HepG2 (cell line): Measurements from ENCODE around the gene ATP6V1G3. TPM values are rescaled to one million over a fixed set of nuclear protein-coding genes. Genes with fewer than 3 reads are reported as not detected.

Experiments used
- ATAC-seq: fragments of 200-7000 bp; cut with Tn5 transposase; 3 replicates; pipeline ENCODE4 v1.9.1; 2020; ENCODE audit warnings: mild to moderate bottlenecking, moderate library complexity
- BruUV-seq: library from RNA; stranded (reverse); fragments of 400-500 nt; replicated peaks from 2 replicates; lab custom pipeline; 2021; lab: Mats Ljungman, UMichigan
- CTCF ChIA-PET: fragments of 300-600 bp; formaldehyde crosslinking; extraction: SDS; loops from one replicate; lab custom pipeline; 2021; ENCODE audit warnings: low total read pairs, inconsistent platforms, low intra/inter-chr PET ratio; lab: Yijun Ruan, JAX
- POLR2A ChIA-PET: fragments of 350-600 bp; sonication (Branson Sonifier 250); formaldehyde crosslinking; loops from one replicate; lab custom pipeline; 2020; ENCODE audit warnings: antibody characterized with exemption, inconsistent platforms; lab: Yijun Ruan, JAX
- DNase-seq: peaks from one replicate; pipeline ENCODE4 v3.0.0-alpha.2; 2015; ENCODE audit warnings: low spot score
- FAIRE-seq: peaks from 3 replicates; lab custom pipeline; 2011; peaks lifted over from hg19 to GRCh38; lab: Jason Lieb, UNC
- H2AFZ ChIP-seq: one replicate; pipeline ENCODE4 v1.6.1; 2011; ENCODE audit warnings: low read length, inconsistent platforms
- H3K27ac ChIP-seq: fragments of 300-600 bp; 3 replicates; pipeline ENCODE4 v1.8.0; 2011; ENCODE audit warnings: mixed run types, mild to moderate bottlenecking, mixed read lengths, low read length, inconsistent platforms; ENCODE audit not compliant: insufficient read depth; ENCODE audit errors: extremely low read length
- H3K27me3 ChIP-seq, 2 experiments: fragments of 200-600 bp in 1 of 2; 2 replicates in 1 of 2; 3 replicates in 1 of 2; pipeline versions ENCODE4 v1.6.0 to v1.8.0; 2011; ENCODE audit warnings: low read length in 2 of 2, mild to moderate bottlenecking in 2 of 2, moderate library complexity in 2 of 2, inconsistent platforms in 1 of 2; ENCODE audit not compliant: insufficient read depth in 2 of 2, control insufficient read depth in 1 of 2
- H3K36me3 ChIP-seq, 2 experiments: fragments of 200-600 bp in 1 of 2; replicated peaks in 1 of 2; 2 replicates in 1 of 2; 3 replicates in 1 of 2; pipeline versions ENCODE4 v1.5.1 to v1.8.0; 2011; ENCODE audit warnings: low read length in 2 of 2, inconsistent platforms in 1 of 2; ENCODE audit not compliant: insufficient read depth in 2 of 2, control insufficient read depth in 1 of 2
- H3K4me1 ChIP-seq: 2 replicates; pipeline ENCODE4 v1.5.1; 2012; ENCODE audit warnings: low read length, inconsistent platforms; ENCODE audit not compliant: insufficient read depth
- H3K4me2 ChIP-seq: 2 replicates; pipeline ENCODE4 v1.6.0; 2011; ENCODE audit warnings: low read depth, low read length, inconsistent platforms
- H3K4me3 ChIP-seq, 3 experiments: fragments of 200-600 bp in 1 of 3; sonication (generic), shearing (Covaris generic) in 1 of 3; replicated peaks in 1 of 3; 2 replicates each; pipeline ENCODE4 v1.5.1; 2011 to 2016; ENCODE audit warnings: low read length in 3 of 3, inconsistent platforms in 2 of 3, low read depth in 2 of 3, mild to moderate bottlenecking in 2 of 3, control low read depth in 1 of 3, mixed read lengths in 1 of 3; ENCODE audit not compliant: insufficient read depth in 1 of 3
- H3K79me2 ChIP-seq: one replicate; pipeline ENCODE4 v1.6.1; 2011; ENCODE audit warnings: low read length, inconsistent platforms; ENCODE audit not compliant: insufficient read depth
- H3K9ac ChIP-seq: 2 replicates; pipeline ENCODE4 v1.6.0; 2011; ENCODE audit warnings: mild to moderate bottlenecking, low read depth, low read length, inconsistent platforms; ENCODE audit not compliant: insufficient read depth
- H3K9me3 ChIP-seq: 2 replicates; pipeline ENCODE4 v1.5.1; 2012; ENCODE audit warnings: mild to moderate bottlenecking, low read length
- H4K20me1 ChIP-seq: 2 replicates; pipeline ENCODE4 v1.6.0; 2011; ENCODE audit warnings: inconsistent platforms, mild to moderate bottlenecking, low read length, moderate library complexity; ENCODE audit not compliant: insufficient read depth
- CEBPB ChIP-seq: IDR thresholded peaks from 2 replicates; pipeline ENCODE4 v1.6.1; 2011; ENCODE audit warnings: low read depth, low read length, improper control_type of control experiment, borderline replicate concordance
- HNF4G ChIP-seq, 2 experiments: sonication (generic) in 1 of 2; formaldehyde crosslinking in 1 of 2; IDR thresholded peaks; 2 replicates each; pipeline versions ENCODE4 v1.4.0 to v1.6.1; 2011 to 2020; ENCODE audit warnings: borderline replicate concordance in 2 of 2, low read depth in 2 of 2, mild to moderate bottlenecking in 2 of 2, low read length in 1 of 2, missing genetic modification reagents in 1 of 2, moderate library complexity in 1 of 2
- MLX ChIP-seq: IDR thresholded peaks from 2 replicates; pipeline ENCODE4 v1.6.1; 2016
- NCOA1 ChIP-seq: sonication (generic); formaldehyde crosslinking; IDR thresholded peaks from 2 replicates; pipeline ENCODE4 v1.9.0; 2021; ENCODE audit warnings: missing genetic modification reagents
- REPIN1 ChIP-seq: sonication (generic); formaldehyde crosslinking; IDR thresholded peaks from 2 replicates; pipeline ENCODE4 v1.8.0; 2022; ENCODE audit warnings: missing genetic modification reagents, low read depth, mild to moderate bottlenecking, borderline replicate concordance
- SAP130 ChIP-seq: IDR thresholded peaks from 2 replicates; pipeline ENCODE4 v1.6.1; 2016; ENCODE audit warnings: low read depth
- ZNF709 ChIP-seq: sonication (generic); formaldehyde crosslinking; IDR thresholded peaks from 2 replicates; pipeline ENCODE4 v1.5.0; 2020; ENCODE audit warnings: mild to moderate bottlenecking, missing genetic modification reagents
- ZNF75D ChIP-seq: sonication (generic); formaldehyde crosslinking; IDR thresholded peaks from 2 replicates; pipeline ENCODE4 v1.8.1; 2023; ENCODE audit warnings: missing genetic modification reagents, mild to moderate bottlenecking, borderline replicate concordance
- whole genome bisulfite sequencing: methylation state at CpG from one replicate; pipeline ENCODE4 v1.1.6; 2017; ENCODE audit warnings: low lambda C conversion rate; 5-methylcytosine and 5-hydroxymethylcytosine counted together
- in situ Hi-C: cut with HindIII; loops from 2 replicates; pipeline ENCODE4 v1.10.0; 2017; ENCODE audit warnings: low pct_unique_long_range_greater_than_20kb; ENCODE audit not compliant: extremely low pct_ligation_motif_present
- intact Hi-C: fragments of 100-400 bp; cut with micrococcal nuclease; formaldehyde crosslinking; loops from one replicate; pipeline ENCODE4 v1.10.0; 2022; ENCODE audit not compliant: unreplicated experiment
- polyA plus RNA-seq, 8 experiments: library from polyadenylated mRNA; depleted of rRNA in 3 of 8; stranded (reverse) in 7 of 8; unstranded in 1 of 8; fragments of >200 nt; fragmentation: Illumina TruSeq in 4 of 8; extraction: Trizol in 4 of 8; gene quantifications; 2 replicates each; pipeline versions ENCODE4 v1.2.1 to v1.2.3, GENCODE V29; 2011 to 2016; ENCODE audit warnings: low read depth in 4 of 8, missing spikeins in 1 of 8, mixed read lengths in 1 of 8; ENCODE audit not compliant: insufficient read depth in 1 of 8
- total RNA-seq, 5 experiments: library from RNA; depleted of rRNA; stranded (reverse); fragments of >200 nt; fragmentation: Illumina TruSeq; extraction: Trizol; gene quantifications; 2 replicates each; pipeline ENCODE4 v1.2.3, GENCODE V29; 2016; ENCODE audit warnings: low read depth in 1 of 5

Gene ATP6V1G3
- total and polyA plus RNA-seq, 2 of the 13 experiments (the other 11 are each of a cell fraction or from before 2014, with no cell fraction given), result not detected

- no peak overlapping the region for H2AFZ ChIP-seq
- no peak overlapping the region for H3K9ac ChIP-seq
- H3K4me1 ChIP-seq, result peaks cover 22% of the 10 kb centered on the region
- TF ChIP-seq HNF4G (IDR thresholded peaks at IDR 0.05; ENCODE audit: borderline replicate concordance, low read depth, low read length) (no peak), HNF4G (CRISPR knock-in tag; IDR thresholded peaks at IDR 0.05; ENCODE audit: borderline replicate concordance, low read depth) (no peak), NCOA1 (CRISPR knock-in tag) (no peak), SAP130 (CRISPR knock-in tag) (no peak), ZNF75D (CRISPR knock-in tag) (no peak), REPIN1 (no peak), CEBPB (no peak)
- in situ Hi-C loops (no loop called here), intact Hi-C loops (no loop called here)
- no peaks in the 10 kb centered on the region for H3K27me3 ChIP-seq
- 43% methylated on average over 7 of the region's 7 CpGs for WGBS
- no peak overlapping the region for H3K27ac ChIP-seq
- H3K9me3 ChIP-seq, result no peaks in the 10 kb centered on the region
- no peak overlapping the region for H3K4me2 ChIP-seq
- ATAC-seq (no peak), FAIRE-seq (no peak), DNase-seq (no peak)
- no peak overlapping the region for H3K4me3 ChIP-seq
- POLR2A ChIA-PET, result no interaction called here
- H4K20me1 ChIP-seq, result no peaks in the 10 kb centered on the region
- H3K79me2 ChIP-seq, result no peaks in the 10 kb centered on the region
- no TSS peak for BruUV-seq
- CTCF ChIA-PET, result no interaction called here
- H3K36me3 ChIP-seq, result no peaks in the 10 kb centered on the region
Measured at GRCh38 chr1:198538579-198539364, 1.7 kb downstream of the ATP6V1G3 start.

DNA sequence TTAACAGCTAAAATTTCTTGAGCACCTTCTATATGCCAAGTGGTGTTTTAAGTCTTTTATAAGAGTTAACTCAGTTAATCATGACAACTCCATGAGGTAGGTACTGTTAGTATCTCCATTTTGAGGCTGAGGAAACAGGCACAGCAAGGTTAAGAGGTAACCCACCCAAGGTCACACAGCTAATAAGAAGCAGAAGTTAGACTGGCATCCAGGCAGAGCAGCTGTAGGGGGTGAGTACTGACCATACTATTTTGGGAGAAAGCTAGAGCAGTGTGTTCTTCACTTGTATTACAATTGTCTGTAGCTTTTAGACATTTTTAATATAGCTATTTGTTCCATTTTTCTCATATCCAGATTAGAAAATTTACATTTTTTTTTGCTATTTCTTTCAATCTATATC is 4.8 kb downstream of the ATP6V1G3 start:
- H3K27me3 ChIP-seq, result no peaks in the 10 kb centered on the region
- H3K4me1 ChIP-seq, result peaks cover 24% of the 10 kb centered on the region
- H3K4me2 ChIP-seq, result no peak overlapping the region
- no peaks in the 10 kb centered on the region for H3K79me2 ChIP-seq
- TF ChIP-seq ZNF709 (CRISPR knock-in tag), result no peak
- no peak for TF ChIP-seq MLX (CRISPR knock-in tag)
- no peak overlapping the region for H2AFZ ChIP-seq
- H3K9ac ChIP-seq, result no peak overlapping the region
- in situ Hi-C loops (no loop called here), intact Hi-C loops (no loop called here)
- no peak overlapping the region for H3K4me3 ChIP-seq
- CTCF ChIA-PET, result no interaction called here
- no peak for DNase-seq
- H3K36me3 ChIP-seq, result no peaks in the 10 kb centered on the region
- no peaks in the 10 kb centered on the region for H3K9me3 ChIP-seq
- H4K20me1 ChIP-seq, result no peaks in the 10 kb centered on the region
- no peak overlapping the region for H3K27ac ChIP-seq
- BruUV-seq, result no TSS peak
- POLR2A ChIA-PET, result no interaction called here
- no peak for FAIRE-seq
- no peak for ATAC-seq
